ENCODE data around the gene LNP1.
A peak's percentile ranks its signal among the peaks of the same experiment; 100 is the strongest.

The LNP1 gene

GRCh38 chr3:100399341-100400071 is 1.8 kb upstream of the LNP1 start:
- no peak for DNase-seq (ENCODE audit: low spot score)

- DNase-seq (ENCODE audit: low spot score) = no peak
Measured at GRCh38 chr3:100400419-100400779, 940 bp upstream of the LNP1 start.

- DNase-seq (ENCODE audit: low spot score) = peak; percentile 39
Measured at GRCh38 chr3:100401674-100402041, 319 bp downstream of the LNP1 start.

DNA sequence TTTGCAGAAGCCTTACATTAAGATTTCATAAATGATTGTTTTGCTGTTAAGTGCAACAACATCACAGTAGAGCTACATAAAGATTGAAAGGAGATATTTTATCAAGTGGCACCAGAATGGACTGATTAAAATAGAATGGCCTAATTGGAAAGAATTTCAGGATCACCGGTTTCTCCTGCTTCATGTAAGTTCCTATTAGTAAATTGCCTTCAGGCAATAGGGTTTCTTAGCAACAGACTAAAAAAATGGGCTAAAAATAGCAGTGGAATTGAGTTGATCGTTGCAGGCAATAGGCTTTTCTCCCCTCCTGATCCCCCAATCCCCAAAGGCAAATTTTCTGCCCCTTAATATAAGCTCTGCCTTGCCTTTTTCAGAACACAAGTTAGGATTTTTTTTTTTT is 917 bp downstream of the LNP1 start:
- peak; percentile 14 for DNase-seq (ENCODE audit: low spot score)

GRCh38 chr3:100402891-100403290 is 1.6 kb downstream of the LNP1 start:
- no peak for DNase-seq (ENCODE audit: low spot score)

- DNase-seq (ENCODE audit: low spot score) = no peak
Measured at GRCh38 chr3:100403362-100404249, 2.3 kb downstream of the LNP1 start.

GRCh38 chr3:100404250-100404548 is 2.9 kb downstream of the LNP1 start:
- DNase-seq (ENCODE audit: low spot score) = no peak

- no peak for DNase-seq (ENCODE audit: low spot score)
Measured at GRCh38 chr3:100407164-100407563, 5.8 kb downstream of the LNP1 start.

DNA sequence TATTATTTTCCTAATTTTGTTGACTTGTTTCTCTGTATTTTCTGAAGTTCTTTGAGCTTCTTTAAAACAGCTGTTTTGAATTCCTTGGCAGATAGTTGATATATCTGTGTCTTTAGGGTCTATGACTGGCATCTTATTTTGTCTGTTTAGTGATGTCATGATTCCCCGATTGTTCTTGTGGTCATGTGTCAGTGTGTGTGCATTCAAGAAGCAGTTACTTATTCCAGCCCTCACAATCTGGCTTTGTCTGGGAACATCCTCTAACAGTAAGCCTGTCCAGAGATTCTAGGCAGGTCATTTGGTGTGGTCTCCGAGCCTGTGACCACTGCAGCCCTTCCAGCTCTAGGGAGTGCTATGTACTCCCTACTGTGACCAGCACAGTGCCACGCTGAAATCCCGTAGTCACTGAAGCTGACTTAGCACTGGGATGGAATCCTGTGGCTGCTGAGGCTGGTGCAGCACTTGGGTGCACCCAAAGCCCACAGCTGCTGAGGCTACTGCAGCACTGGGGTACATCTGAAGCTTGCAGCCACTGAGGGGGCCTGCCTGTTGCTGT is 6.7 kb downstream of the LNP1 start:
- no peak for DNase-seq (ENCODE audit: low spot score)

- DNase-seq (ENCODE audit: low spot score) = no peak
Measured at GRCh38 chr3:100411091-100411982, 10.0 kb downstream of the LNP1 start.

GRCh38 chr3:100412912-100413590 is 11.7 kb downstream of the LNP1 start:
- DNase-seq (ENCODE audit: low spot score) = no peak

- DNase-seq (ENCODE audit: low spot score) = no peak
Measured at GRCh38 chr3:100413613-100414012, 12.3 kb downstream of the LNP1 start.

- no peak for DNase-seq (ENCODE audit: low spot score)
Measured at GRCh38 chr3:100416176-100416575, 14.8 kb downstream of the LNP1 start.

- no peak for DNase-seq (ENCODE audit: low spot score)
Measured at GRCh38 chr3:100416863-100417262, 15.5 kb downstream of the LNP1 start.

- DNase-seq (ENCODE audit: low spot score) = no peak
Measured at GRCh38 chr3:100419406-100419805, 18.1 kb downstream of the LNP1 start.

GRCh38 chr3:100420885-100421284 is 19.5 kb downstream of the LNP1 start:
- no peak for DNase-seq (ENCODE audit: low spot score)

DNA sequence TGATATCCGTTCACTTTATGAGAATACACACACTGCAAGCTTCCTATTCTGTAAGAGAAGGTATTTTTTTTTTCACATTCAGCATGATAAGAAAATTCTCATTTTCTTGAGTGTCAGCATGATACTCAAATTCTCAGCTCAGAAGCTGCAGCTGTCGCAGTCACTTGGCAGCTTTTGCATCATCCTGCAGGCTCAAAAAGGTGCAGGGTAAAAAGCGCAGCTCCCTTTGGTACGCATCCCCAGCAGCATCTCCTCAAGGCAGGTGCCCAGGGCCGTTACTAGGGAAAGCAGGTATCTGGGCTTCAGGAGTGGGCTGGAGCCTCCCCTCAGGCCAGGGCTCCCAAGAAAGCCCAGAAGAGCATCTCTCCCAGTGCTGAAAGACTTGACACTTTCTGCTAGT is 22.3 kb downstream of the LNP1 start:
- DNase-seq (ENCODE audit: low spot score) = no peak

DNA sequence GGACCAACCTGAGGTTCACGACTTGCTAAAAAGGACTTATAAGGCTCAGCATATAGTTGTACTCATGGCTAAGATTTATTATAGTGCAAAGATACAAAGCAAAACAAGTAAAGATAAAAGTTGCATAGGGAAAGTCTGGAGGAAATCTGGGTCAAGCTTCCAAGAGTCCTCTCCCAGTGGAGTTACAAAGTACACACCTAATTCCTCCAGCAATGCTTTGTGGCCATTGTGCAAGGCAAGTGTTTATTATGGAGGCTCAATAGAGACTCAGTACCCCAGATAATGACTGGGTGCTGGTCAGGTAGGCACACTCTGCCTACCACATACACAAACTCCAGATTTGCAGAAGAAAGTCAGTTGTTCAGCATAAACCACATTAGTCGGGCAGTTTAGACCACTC is 22.9 kb downstream of the LNP1 start:
- DNase-seq (ENCODE audit: low spot score) = no peak

GRCh38 chr3:100425316-100425715 is 24.0 kb downstream of the LNP1 start:
- no peak for DNase-seq (ENCODE audit: low spot score)

- DNase-seq (ENCODE audit: low spot score) = no peak
Measured at GRCh38 chr3:100426067-100426682, 24.8 kb downstream of the LNP1 start.

DNA sequence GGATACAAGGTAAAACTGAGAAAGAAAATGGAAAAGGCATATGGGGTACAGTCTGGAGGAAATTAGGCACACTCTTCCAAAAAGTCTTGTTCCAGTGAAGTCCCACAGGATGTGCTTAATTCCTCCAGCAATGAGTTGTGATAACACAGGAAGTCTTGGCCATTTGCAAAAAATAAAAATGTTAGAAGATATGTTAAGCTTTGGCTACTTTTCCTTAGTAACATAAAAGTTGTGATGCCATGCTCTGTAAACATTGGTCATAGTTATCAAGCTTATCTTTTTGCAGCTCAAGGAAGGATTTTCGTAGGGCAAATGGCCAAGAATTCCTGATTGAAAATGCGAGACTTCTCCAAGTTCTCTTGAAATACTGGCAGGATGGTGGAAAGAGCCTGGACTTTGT is 26.4 kb downstream of the LNP1 start:
- no peak for DNase-seq (ENCODE audit: low spot score)

Measured in AG20443 (cell line).